Activated CD4-positive, alpha-beta memory T cell treated with anti-CD3 and anti-CD28 coated beads for 36 hours (primary cell): Measurements from ENCODE around the gene SEPTIN2. TPM values are rescaled to one million over a fixed set of nuclear protein-coding genes. Genes with fewer than 3 reads are reported as not detected.
"Not testable (repeated sequence)": the region's sequence is repeated elsewhere in the genome, so short reads cannot be mapped to it uniquely, and the experiment has no call there.

Source experiments
- CTCF ChIA-PET: fragments of 350-600 bp; sonication (Branson Sonifier 250); formaldehyde crosslinking; loops from one replicate; lab custom pipeline; 2021; ENCODE audit warnings: antibody characterized with exemption, inconsistent platforms; lab: Charles Lee
- POLR2A ChIA-PET: fragments of 350-600 bp; sonication (Branson Sonifier 250); formaldehyde crosslinking; loops from one replicate; lab custom pipeline; 2021; ENCODE audit warnings: antibody characterized with exemption; lab: Charles Lee
- DNase-seq: peaks from one replicate; pipeline ENCODE4 v3.0.0-alpha.2; 2020
- H3K27ac Mint-ChIP-seq: one replicate; pipeline ENCODE4 v1.8.0; 2021; ENCODE audit warnings: mixed read lengths
- H3K27me3 Mint-ChIP-seq: one replicate; pipeline ENCODE4 v1.8.0; 2021; ENCODE audit warnings: mixed read lengths
- H3K36me3 Mint-ChIP-seq: one replicate; pipeline ENCODE4 v1.8.0; 2021; ENCODE audit warnings: mixed read lengths
- H3K4me1 Mint-ChIP-seq: one replicate; pipeline ENCODE4 v1.8.0; 2021; ENCODE audit warnings: low read depth, mixed read lengths
- H3K4me3 Mint-ChIP-seq: one replicate; pipeline ENCODE4 v1.8.0; 2021; ENCODE audit warnings: mild to moderate bottlenecking, mixed read lengths
- H3K9me3 Mint-ChIP-seq: one replicate; pipeline ENCODE4 v1.8.0; 2021; ENCODE audit warnings: mixed read lengths
- intact Hi-C: fragments of 100-400 bp; cut with micrococcal nuclease; formaldehyde crosslinking; loops from one replicate; pipeline ENCODE4 v1.15.1; 2023
- total RNA-seq, 2 experiments: library from RNA; stranded (reverse); gene quantifications; one replicate each; pipeline ENCODE4 v1.2.3, GENCODE V29; 2021

The SEPTIN2 gene
- total RNA-seq, 2 experiments from 2014 or later, result 255 to 261 TPM

- Mint-ChIP-seq H3K27ac (no peak overlapping the region), H3K4me1 (peaks cover 31% of the 10 kb centered on the region), H3K36me3 (peaks cover 9% of the 10 kb centered on the region), H3K27me3 (no peaks in the 10 kb centered on the region), H3K4me3 (peak overlapping the region; percentile 75), H3K9me3 (no peaks in the 10 kb centered on the region)
- DNase-seq, result no peak
- POLR2A ChIA-PET, result no interaction called here
- CTCF ChIA-PET, result no interaction called here
- intact Hi-C loops, result loop anchor here (2.0 to 5.0 kb wide), 5 partner anchors 260 to 790 kb away; partner anchors contain the start of genes D2HGDH, DTYMK and RNPEPL1
Observed at GRCh38 chr2:241357531-241357930, 41.8 kb downstream of the SEPTIN2 start.

DNA sequence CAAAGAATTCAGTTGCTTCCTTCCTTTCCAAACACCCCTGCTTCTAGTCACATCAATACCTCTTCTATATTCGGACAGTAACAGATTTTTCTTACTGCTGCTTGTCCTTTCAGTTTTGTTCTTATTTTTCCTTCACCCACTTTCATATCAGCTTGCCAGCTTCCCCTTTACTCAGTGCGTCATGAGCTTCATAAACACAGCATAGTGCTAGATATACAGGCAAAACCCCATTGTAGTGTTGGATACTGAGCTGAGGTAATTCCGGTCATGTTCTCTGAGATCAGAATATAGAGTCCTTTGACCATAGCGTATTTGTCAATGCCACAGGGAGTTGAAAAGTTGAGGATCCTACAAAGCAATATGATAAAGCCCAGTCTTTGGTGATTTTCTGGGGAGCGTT, 42.7 kb downstream of the SEPTIN2 start:
- Mint-ChIP-seq H3K36me3 (peaks cover 5% of the 10 kb centered on the region), H3K27me3 (no peaks in the 10 kb centered on the region), H3K4me3 (no peak overlapping the region), H3K4me1 (peaks cover 23% of the 10 kb centered on the region), H3K27ac (no peak overlapping the region), H3K9me3 (no peaks in the 10 kb centered on the region)
- ChIA-PET POLR2A (no interaction called here), CTCF (no interaction called here)
- DNase-seq, result no peak
- intact Hi-C loops, result loop anchor here (5.0 kb wide), 4 partner anchors 259 to 791 kb away; partner anchors contain the start of genes D2HGDH, DTYMK and RNPEPL1

- DNase-seq, result no peak
- intact Hi-C loops, result loop anchor here (5.0 kb wide), 4 partner anchors 258 to 792 kb away; partner anchors contain the start of genes D2HGDH, DTYMK and RNPEPL1
- ChIA-PET POLR2A (no interaction called here), CTCF (interaction anchor here (0.7 to 0.9 kb wide), 2 partner anchors 10 to 134 kb away, joined by 3 read pairs; no protein-coding TSS in a partner anchor)
- Mint-ChIP-seq H3K27me3 (no peaks in the 10 kb centered on the region), H3K9me3 (no peaks in the 10 kb centered on the region), H3K36me3 (peaks cover under 1% of the 10 kb centered on the region), H3K27ac (no peak overlapping the region), H3K4me3 (no peak overlapping the region), H3K4me1 (peaks cover 21% of the 10 kb centered on the region)
Observed at GRCh38 chr2:241359481-241360045, 43.8 kb downstream of the SEPTIN2 start.

- Mint-ChIP-seq H3K9me3 (no peaks in the 10 kb centered on the region), H3K36me3 (no peaks in the 10 kb centered on the region), H3K27ac (no peak overlapping the region), H3K27me3 (no peaks in the 10 kb centered on the region), H3K4me1 (peaks cover 9% of the 10 kb centered on the region), H3K4me3 (no peak overlapping the region)
- POLR2A ChIA-PET, result no interaction called here
- CTCF ChIA-PET, result no interaction called here
- no peak for DNase-seq
- intact Hi-C loops, result no loop called here
Observed at GRCh38 chr2:241363426-241363825, 47.7 kb downstream of the SEPTIN2 start.

DNA sequence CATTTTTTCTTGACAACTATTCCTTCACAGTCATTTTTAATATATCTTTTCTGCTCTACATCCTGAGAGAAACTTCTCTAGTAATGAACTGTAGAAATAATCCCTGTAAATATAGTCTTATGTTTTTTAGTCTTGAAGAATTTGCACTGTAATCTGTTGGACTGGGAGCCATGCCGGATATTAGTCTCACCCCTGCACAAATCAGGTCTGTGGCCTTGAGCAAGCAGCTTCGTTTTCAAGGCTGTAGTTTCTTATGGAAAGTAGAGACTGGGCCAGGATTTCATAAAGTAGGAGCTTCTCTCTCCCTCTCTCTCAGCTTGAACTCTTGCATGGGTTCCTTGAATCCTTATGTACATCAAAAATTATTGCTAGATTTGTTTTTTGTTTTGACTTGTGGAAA, 49.1 kb downstream of the SEPTIN2 start:
- no peak for DNase-seq
- Mint-ChIP-seq H3K27ac (no peak overlapping the region), H3K4me1 (peaks cover 4% of the 10 kb centered on the region), H3K4me3 (no peak overlapping the region), H3K36me3 (no peaks in the 10 kb centered on the region), H3K9me3 (no peaks in the 10 kb centered on the region), H3K27me3 (no peaks in the 10 kb centered on the region)
- intact Hi-C loops, result no loop called here
- POLR2A ChIA-PET, result no interaction called here
- CTCF ChIA-PET, result no interaction called here

- H3K27me3 Mint-ChIP-seq, result no peaks in the 10 kb centered on the region
- POLR2A ChIA-PET, result no interaction called here
- H3K36me3 Mint-ChIP-seq, result no peaks in the 10 kb centered on the region
- H3K9me3 Mint-ChIP-seq, result no peaks in the 10 kb centered on the region
- intact Hi-C loops, result no loop called here
- no peak for DNase-seq
- H3K4me3 Mint-ChIP-seq, result no peak overlapping the region
- H3K4me1 Mint-ChIP-seq, result peaks cover 4% of the 10 kb centered on the region
- H3K27ac Mint-ChIP-seq, result no peak overlapping the region
- CTCF ChIA-PET, result no interaction called here
Observed at GRCh38 chr2:241366678-241367077, 51.0 kb downstream of the SEPTIN2 start.

DNA sequence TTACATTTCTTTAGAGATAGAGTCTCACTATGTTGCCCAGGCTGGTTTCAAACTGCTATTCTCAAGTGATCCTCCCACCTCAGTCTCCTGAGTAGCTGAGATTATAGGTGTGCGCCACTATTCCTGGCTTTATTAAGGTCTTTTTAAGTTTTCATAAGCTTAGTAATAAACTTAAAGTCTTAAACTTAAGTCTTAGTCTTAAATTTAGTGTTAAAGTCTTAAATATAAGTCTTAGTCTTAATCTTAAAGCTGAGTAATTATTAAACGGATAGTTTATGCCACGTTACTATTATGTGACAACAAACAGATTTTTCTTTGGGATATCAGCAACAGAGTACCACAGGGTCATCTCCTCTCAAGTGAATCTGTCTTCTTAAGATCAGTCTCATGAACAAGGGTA, 52.9 kb downstream of the SEPTIN2 start:
- Mint-ChIP-seq H3K4me3 (no peak overlapping the region), H3K4me1 (peaks cover 4% of the 10 kb centered on the region), H3K9me3 (no peaks in the 10 kb centered on the region), H3K36me3 (no peaks in the 10 kb centered on the region), H3K27ac (no peak overlapping the region), H3K27me3 (no peaks in the 10 kb centered on the region)
- ChIA-PET POLR2A (no interaction called here), CTCF (interaction anchor here (1.3 kb wide), 1 partner anchor 9 kb away, joined by 3 read pairs; no protein-coding TSS in a partner anchor)
- DNase-seq, result no peak
- intact Hi-C loops, result no loop called here

DNA sequence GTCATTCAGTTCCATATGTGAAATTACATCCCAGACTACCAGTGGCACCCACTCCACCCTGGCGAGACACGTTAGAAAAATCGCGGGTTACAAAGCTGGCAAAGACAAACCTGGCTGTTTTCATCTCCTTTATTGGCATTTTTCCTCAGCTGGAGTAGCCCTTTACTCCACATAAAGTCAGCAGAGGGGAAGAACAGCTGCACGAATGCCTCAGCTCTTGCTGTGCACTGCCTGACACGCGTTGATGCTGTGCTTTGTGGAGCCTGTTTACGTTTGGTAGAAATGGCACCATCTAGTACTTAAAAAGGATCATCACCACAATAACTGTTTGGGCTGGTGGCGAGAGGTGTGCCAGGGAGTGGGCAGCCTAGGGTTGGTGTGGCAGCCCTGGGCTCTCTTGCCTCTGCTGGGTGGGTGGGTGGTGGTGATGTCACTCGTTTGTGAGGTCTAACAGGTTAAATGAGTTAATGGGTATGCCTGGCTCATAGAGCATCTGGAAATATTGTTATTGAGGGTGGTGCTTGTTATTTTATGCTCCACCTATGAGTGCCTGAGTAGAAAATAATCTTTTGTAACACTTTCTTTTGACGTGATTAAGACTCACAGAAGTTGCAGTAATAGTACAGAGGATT, 56.8 kb downstream of the SEPTIN2 start:
- ChIA-PET POLR2A (no interaction called here), CTCF (interaction anchor here (0.8 kb wide), 1 partner anchor 12 kb away, joined by 3 read pairs; no protein-coding TSS in a partner anchor)
- Mint-ChIP-seq H3K4me1 (peaks cover 4% of the 10 kb centered on the region), H3K9me3 (no peaks in the 10 kb centered on the region), H3K36me3 (peaks cover 12% of the 10 kb centered on the region), H3K27me3 (no peaks in the 10 kb centered on the region), H3K4me3 (no peak overlapping the region), H3K27ac (no peak overlapping the region)
- intact Hi-C loops, result no loop called here
- no peak for DNase-seq

GRCh38 chr2:241373446-241373845, 57.7 kb downstream of the SEPTIN2 start:
- no peak overlapping the region for H3K27ac Mint-ChIP-seq
- ChIA-PET CTCF (no interaction called here), POLR2A (no interaction called here)
- H3K36me3 Mint-ChIP-seq, result peaks cover 12% of the 10 kb centered on the region
- H3K9me3 Mint-ChIP-seq, result no peaks in the 10 kb centered on the region
- intact Hi-C loops, result no loop called here
- no peaks in the 10 kb centered on the region for H3K27me3 Mint-ChIP-seq
- no peak overlapping the region for H3K4me3 Mint-ChIP-seq
- DNase-seq, result no peak
- peaks cover 4% of the 10 kb centered on the region for H3K4me1 Mint-ChIP-seq

DNA sequence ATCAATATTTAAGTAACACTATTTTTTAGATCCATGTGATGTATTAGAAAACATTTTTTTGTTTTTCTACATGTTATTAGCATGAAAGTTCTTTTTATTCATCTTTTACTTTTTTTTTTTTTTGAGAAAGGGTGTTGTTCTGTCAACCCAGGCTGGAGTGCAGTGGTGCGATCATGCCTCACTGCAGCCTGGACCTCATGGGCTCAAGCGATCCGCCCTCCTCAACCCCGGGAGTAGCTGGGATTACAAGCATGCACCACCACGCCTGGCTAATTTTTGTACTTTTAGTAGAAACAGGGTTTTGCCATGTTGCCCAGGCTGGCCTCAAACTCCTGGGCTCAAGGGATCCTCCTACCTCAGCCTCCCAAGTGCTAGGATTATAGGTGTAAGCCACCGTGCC, 58.2 kb downstream of the SEPTIN2 start:
- H3K4me3 Mint-ChIP-seq, H3K4me1 Mint-ChIP-seq, POLR2A ChIA-PET, H3K9me3 Mint-ChIP-seq, H3K27ac Mint-ChIP-seq, H3K27me3 Mint-ChIP-seq, intact Hi-C loops, DNase-seq: not testable (repeated sequence)
- CTCF ChIA-PET, result interaction anchor here (0.6 kb wide), 1 partner anchor 297 kb away, joined by 4 read pairs; no protein-coding TSS in a partner anchor
- peaks cover 12% of the 10 kb centered on the region for H3K36me3 Mint-ChIP-seq

DNA sequence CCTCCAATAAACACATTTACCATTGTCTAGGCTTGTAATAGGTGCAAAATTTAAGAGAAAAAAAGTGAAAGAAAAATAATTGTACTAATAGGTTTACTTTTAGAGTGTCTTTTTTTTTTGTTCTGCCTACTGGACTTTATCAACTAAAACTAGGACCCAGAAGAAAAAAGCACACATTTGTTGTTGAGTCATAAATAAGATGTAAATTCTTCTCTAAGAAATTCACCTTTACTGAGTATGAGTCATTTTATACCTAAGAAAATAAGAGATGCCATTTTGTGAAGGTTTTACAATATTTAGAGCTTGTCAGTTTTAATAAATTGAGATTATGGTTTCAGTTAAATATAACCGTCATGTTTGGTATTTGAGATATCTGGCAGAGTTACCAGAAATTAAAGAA, 59.6 kb downstream of the SEPTIN2 start:
- Mint-ChIP-seq H3K9me3 (no peaks in the 10 kb centered on the region), H3K27me3 (no peaks in the 10 kb centered on the region), H3K27ac (no peak overlapping the region), H3K4me1 (peaks cover 4% of the 10 kb centered on the region), H3K4me3 (no peak overlapping the region), H3K36me3 (peaks cover 13% of the 10 kb centered on the region)
- intact Hi-C loops, result no loop called here
- no peak for DNase-seq
- ChIA-PET CTCF (no interaction called here), POLR2A (no interaction called here)

DNA sequence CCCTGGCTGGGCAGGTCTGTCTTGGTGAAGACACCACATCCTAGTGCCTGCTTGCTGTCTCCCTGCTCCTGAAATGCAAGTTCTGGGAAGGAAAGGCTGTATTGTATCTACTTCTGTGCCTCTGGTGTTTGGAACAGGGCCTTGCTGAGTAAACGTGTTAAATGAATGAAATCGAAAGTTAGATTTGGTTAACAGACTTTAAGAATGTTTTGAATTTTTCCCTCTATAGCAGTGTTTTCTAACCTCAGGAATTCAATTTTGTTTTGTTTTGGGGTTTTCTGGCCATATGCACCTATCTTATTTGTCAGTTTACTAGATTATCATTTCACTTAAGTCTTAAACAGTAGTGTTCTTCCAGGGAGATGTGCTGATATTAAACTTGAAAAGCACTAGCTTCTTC, 61.1 kb downstream of the SEPTIN2 start:
- CTCF ChIA-PET, result no interaction called here
- no peak overlapping the region for H3K4me3 Mint-ChIP-seq
- intact Hi-C loops, result no loop called here
- POLR2A ChIA-PET, result no interaction called here
- DNase-seq, result no peak
- peaks cover 4% of the 10 kb centered on the region for H3K4me1 Mint-ChIP-seq
- no peaks in the 10 kb centered on the region for H3K9me3 Mint-ChIP-seq
- H3K36me3 Mint-ChIP-seq, result peaks cover 13% of the 10 kb centered on the region
- H3K27ac Mint-ChIP-seq, result no peak overlapping the region
- no peaks in the 10 kb centered on the region for H3K27me3 Mint-ChIP-seq

DNA sequence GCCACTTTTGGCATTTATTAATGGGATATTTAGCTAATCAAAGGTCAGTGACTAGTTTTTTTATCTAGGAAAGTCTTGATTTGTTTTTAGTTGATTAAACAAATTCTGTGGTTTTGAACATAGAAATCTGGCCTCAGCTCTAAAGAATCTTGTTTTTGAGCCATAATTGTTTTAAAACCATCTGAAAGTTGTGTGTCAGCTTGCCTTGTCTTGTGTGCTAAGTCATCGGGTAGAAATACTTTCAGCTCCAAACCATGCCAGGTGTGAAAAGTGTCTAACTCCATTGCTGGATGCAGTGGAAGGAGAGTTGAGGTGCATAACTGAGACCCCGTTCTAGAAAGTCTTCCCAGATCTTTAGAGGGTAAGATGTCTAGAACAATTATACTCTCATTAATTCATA, 63.1 kb downstream of the SEPTIN2 start:
- Mint-ChIP-seq H3K27me3 (no peaks in the 10 kb centered on the region), H3K27ac (no peak overlapping the region), H3K4me1 (peaks cover 4% of the 10 kb centered on the region), H3K9me3 (no peaks in the 10 kb centered on the region), H3K36me3 (peaks cover 19% of the 10 kb centered on the region), H3K4me3 (no peak overlapping the region)
- CTCF ChIA-PET, result no interaction called here
- DNase-seq, result no peak
- POLR2A ChIA-PET, result no interaction called here
- intact Hi-C loops, result no loop called here
